Activated naive CD8-positive, alpha-beta T cell treated with anti-CD3 and anti-CD28 coated beads, Interleukin-2, amount 50 U/mL, for 24 hours (primary cell): ENCODE results near the gene MB21D2.
"Not testable (repeated sequence)": the region's sequence is repeated elsewhere in the genome, so short reads cannot be mapped to it uniquely, and the experiment has no call there.

Source experiments
- ATAC-seq: fragments of 150-1000 bp; cut with Tn5 transposase; one replicate; pipeline ENCODE4 v1.10.0; 2021
- DNase-seq: peaks from one replicate; pipeline ENCODE4 v3.0.0; 2021
- H3K27ac Mint-ChIP-seq: one replicate; pipeline ENCODE4 v1.8.0; 2021; ENCODE audit warnings: mild to moderate bottlenecking, mixed read lengths
- H3K27me3 Mint-ChIP-seq: one replicate; pipeline ENCODE4 v1.8.0; 2021; ENCODE audit warnings: mixed read lengths
- H3K36me3 Mint-ChIP-seq: one replicate; pipeline ENCODE4 v1.8.0; 2021; ENCODE audit warnings: low read depth, mixed read lengths
- H3K4me1 Mint-ChIP-seq: one replicate; pipeline ENCODE4 v1.8.0; 2021; ENCODE audit warnings: mixed read lengths
- H3K4me3 Mint-ChIP-seq: one replicate; pipeline ENCODE4 v1.8.0; 2021; ENCODE audit warnings: mild to moderate bottlenecking, moderate library complexity, mixed read lengths
- H3K9me3 Mint-ChIP-seq: one replicate; pipeline ENCODE4 v1.8.0; 2021; ENCODE audit warnings: mixed read lengths

Gene MB21D2

GRCh38 chr3:192818126-192818525 lies 99.5 kb downstream of the MB21D2 start:
- Mint-ChIP-seq H3K9me3 (no peaks in the 10 kb centered on the region), H3K27ac (peak overlapping the region; percentile 29), H3K4me1 (peaks cover 35% of the 10 kb centered on the region), H3K4me3 (no peak overlapping the region), H3K36me3 (no peaks in the 10 kb centered on the region), H3K27me3 (peaks cover 2% of the 10 kb centered on the region)
- DNase-seq (no peak), ATAC-seq (no peak)

GRCh38 chr3:192817506-192817905 lies 100.2 kb downstream of the MB21D2 start:
- Mint-ChIP-seq H3K27me3 (peaks cover 2% of the 10 kb centered on the region), H3K36me3 (no peaks in the 10 kb centered on the region), H3K4me3 (no peak overlapping the region), H3K4me1 (peaks cover 35% of the 10 kb centered on the region), H3K27ac (peak overlapping the region; percentile 29), H3K9me3 (no peaks in the 10 kb centered on the region)
- ATAC-seq (no peak), DNase-seq (no peak)

DNA sequence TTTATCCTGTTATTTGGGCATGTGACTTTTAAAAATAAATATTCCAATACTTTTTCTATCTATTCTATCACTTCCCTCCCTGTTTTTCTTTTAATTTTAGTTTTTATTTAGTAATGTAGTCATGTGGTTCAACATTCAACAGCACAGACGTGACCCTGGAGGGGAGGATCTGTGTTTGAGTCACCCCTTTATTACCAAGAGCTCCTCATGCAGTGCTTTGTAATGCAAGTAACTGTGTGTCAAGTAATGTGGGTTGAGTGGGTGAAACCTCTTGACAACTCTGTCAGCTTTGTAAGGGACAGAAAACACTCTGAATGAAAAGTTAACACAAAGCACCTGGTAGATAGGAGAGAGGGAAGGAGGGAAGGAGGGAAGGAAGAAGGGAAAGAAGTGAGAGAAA lies 100.6 kb downstream of the MB21D2 start:
- Mint-ChIP-seq H3K4me3 (no peak overlapping the region), H3K36me3 (no peaks in the 10 kb centered on the region), H3K4me1 (peaks cover 35% of the 10 kb centered on the region), H3K9me3 (no peaks in the 10 kb centered on the region), H3K27me3 (peaks cover 2% of the 10 kb centered on the region), H3K27ac (peak overlapping the region; percentile 5)
- DNase-seq (no peak), ATAC-seq (peak; percentile 68)

DNA sequence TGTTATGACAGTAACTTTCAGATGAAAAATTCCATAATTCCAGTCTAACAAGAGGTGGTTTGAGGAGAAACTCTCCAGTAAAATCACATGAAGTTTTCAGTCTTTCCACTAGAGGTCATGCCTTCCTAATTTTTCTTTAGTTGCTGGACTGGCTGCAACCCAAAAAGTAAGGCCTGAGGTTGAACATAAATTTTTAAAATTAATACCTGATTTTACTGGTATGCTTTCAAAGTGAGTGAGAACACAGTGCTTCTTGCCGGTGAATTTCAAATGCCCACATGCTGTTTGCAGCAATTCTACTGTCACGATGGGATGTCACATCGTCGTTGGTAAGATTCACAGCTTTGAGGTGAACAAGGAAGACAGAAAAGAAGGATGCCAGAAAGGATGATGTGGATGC lies 101.3 kb downstream of the MB21D2 start:
- DNase-seq (no peak), ATAC-seq (no peak)
- peaks cover 35% of the 10 kb centered on the region for H3K4me1 Mint-ChIP-seq
- no peaks in the 10 kb centered on the region for H3K9me3 Mint-ChIP-seq
- H3K4me3 Mint-ChIP-seq = no peak overlapping the region
- H3K36me3 Mint-ChIP-seq = no peaks in the 10 kb centered on the region
- peaks cover 2% of the 10 kb centered on the region for H3K27me3 Mint-ChIP-seq
- H3K27ac Mint-ChIP-seq = no peak overlapping the region

- Mint-ChIP-seq H3K4me1 (peaks cover 14% of the 10 kb centered on the region), H3K36me3 (no peaks in the 10 kb centered on the region), H3K9me3 (no peaks in the 10 kb centered on the region), H3K27me3 (peaks cover 2% of the 10 kb centered on the region), H3K27ac (no peak overlapping the region), H3K4me3 (no peak overlapping the region)
- no peak for ATAC-seq
- no peak for DNase-seq
Measured at GRCh38 chr3:192812743-192813383, 104.8 kb downstream of the MB21D2 start.

DNA sequence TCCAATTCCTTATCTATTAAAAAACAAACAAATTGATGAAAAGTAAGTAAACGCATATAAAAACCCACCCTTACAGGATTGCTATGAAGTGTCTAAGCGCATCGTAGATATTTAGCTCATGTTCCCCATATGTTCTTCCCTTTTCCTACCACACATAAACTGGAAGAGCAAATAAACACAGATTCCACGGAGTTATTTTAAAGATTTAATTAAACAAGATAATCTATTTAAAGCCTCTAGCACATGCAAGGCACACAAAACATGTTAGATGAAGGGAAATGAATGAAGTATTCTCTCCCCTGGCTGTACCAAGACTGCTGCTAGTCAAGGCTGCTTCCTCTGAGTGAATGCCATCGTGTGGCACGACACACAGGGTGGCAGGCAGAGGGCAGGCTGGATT lies 111.9 kb downstream of the MB21D2 start:
- H3K27me3 Mint-ChIP-seq = peaks cover 2% of the 10 kb centered on the region
- ATAC-seq (no peak), DNase-seq (no peak)
- H3K4me3 Mint-ChIP-seq = no peak overlapping the region
- H3K36me3 Mint-ChIP-seq = no peaks in the 10 kb centered on the region
- no peaks in the 10 kb centered on the region for H3K4me1 Mint-ChIP-seq
- no peak overlapping the region for H3K27ac Mint-ChIP-seq
- no peaks in the 10 kb centered on the region for H3K9me3 Mint-ChIP-seq

DNA sequence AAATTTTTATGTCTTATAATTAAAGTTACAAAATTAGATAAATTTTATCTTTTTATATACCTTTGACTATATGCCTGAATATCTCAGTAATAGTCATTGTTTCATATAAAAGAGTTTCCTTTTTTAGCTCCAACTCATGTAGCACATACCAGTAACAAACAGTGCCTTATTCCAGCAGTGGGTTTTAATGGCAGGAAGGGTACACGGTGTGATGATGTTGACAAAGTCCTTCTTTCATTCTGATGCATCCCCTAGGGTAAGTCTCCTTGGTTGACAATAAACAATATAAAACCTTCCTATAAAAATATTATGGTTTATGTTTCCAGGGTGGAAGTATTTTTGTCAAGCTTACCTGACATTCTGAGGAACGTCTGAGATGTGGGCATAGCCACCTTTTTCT lies 113.2 kb downstream of the MB21D2 start:
- Mint-ChIP-seq H3K4me1 (no peaks in the 10 kb centered on the region), H3K9me3 (no peaks in the 10 kb centered on the region), H3K4me3 (no peak overlapping the region), H3K36me3 (no peaks in the 10 kb centered on the region), H3K27me3 (peaks cover 2% of the 10 kb centered on the region), H3K27ac (no peak overlapping the region)
- DNase-seq = no peak
- ATAC-seq = no peak

DNA sequence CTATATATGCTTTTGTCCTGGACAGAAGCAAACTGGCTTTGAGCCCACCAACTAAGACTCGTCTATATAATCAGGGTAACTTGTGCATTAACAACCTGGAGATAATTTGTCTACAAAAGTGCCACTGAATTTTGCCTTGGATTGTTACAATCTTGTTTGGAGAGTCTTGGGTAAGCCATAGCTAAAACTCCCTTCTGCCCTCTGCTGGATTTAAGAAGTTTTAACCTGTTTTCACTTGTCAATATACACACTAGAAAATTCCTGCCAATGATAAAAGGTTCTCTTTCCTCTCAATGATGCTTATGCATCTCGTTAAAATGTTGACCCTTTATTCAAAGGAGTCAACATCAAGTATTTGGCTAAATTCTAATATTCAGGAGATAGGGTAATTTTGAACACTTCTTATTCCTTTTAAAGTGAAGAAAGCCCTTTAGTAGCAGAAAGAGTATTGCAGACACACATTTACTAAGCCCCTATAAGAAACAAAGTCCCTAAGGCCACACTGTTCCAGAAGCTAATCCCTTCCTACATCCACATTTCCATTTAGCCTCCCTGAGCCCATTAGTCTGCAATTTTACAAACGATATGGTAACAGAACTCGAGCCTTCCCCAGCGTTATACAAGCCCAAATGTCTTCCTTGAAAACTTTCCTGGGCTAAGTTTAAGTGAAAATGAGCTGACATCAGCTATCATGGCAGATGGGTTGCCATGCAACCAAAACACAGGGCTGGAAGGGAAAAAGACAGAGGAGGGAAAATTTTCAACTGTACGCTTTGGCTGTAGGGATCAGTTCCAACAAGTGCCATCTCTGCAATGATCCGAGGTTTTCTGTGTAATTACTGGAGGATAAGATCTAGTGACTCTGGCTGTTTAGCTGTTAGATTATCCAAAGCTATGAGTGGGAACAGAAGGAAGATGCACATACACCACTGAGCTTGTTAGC lies 114.4 kb downstream of the MB21D2 start:
- peaks cover 2% of the 10 kb centered on the region for H3K27me3 Mint-ChIP-seq
- no peak for ATAC-seq
- no peak overlapping the region for H3K27ac Mint-ChIP-seq
- H3K9me3 Mint-ChIP-seq = no peaks in the 10 kb centered on the region
- no peaks in the 10 kb centered on the region for H3K36me3 Mint-ChIP-seq
- no peak overlapping the region for H3K4me3 Mint-ChIP-seq
- no peak for DNase-seq
- H3K4me1 Mint-ChIP-seq = no peaks in the 10 kb centered on the region

DNA sequence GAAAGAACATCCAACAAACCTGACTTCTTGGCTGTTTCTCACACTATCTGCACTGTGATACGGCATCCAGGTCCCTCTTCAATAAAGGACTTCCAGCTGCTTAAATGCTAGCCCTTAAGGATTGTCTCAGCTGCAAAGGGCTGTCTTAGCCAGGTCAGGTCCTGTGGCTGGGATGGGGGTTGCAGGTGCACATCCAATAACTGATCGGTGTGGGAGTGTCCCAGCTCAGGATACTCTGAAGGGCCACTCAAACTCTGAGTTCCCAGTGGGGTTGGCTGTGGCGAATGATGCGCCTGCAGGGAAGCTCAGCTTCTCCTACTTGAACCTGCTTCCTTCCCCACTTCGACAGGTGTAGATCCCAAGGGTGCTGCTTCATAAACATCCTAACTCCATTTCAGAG lies 115.7 kb downstream of the MB21D2 start:
- no peak overlapping the region for H3K4me3 Mint-ChIP-seq
- DNase-seq = no peak
- no peaks in the 10 kb centered on the region for H3K4me1 Mint-ChIP-seq
- H3K27me3 Mint-ChIP-seq = peaks cover 2% of the 10 kb centered on the region
- no peaks in the 10 kb centered on the region for H3K36me3 Mint-ChIP-seq
- H3K27ac Mint-ChIP-seq = no peak overlapping the region
- no peak for ATAC-seq
- no peaks in the 10 kb centered on the region for H3K9me3 Mint-ChIP-seq

DNA sequence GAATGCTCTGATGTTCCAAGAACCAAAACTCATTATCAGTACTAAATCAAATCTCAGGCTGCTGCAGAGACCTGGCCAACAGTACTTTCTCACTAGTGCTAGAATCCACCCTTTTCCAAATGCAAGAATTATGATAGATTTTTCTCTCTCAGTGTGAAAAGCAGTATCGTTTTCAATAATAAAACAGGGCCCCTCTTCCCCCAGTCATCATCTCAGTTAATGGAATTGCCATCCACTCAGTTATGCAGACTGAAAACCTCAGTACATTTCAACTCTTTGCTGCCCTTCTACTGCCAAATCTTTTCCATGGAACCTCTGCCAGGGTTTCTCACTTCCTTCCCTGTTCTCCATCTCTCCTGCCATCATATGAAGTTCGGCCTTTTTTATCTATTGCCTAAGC lies 117.9 kb downstream of the MB21D2 start:
- no peaks in the 10 kb centered on the region for H3K9me3 Mint-ChIP-seq
- H3K4me1 Mint-ChIP-seq = no peaks in the 10 kb centered on the region
- H3K36me3 Mint-ChIP-seq = no peaks in the 10 kb centered on the region
- DNase-seq (no peak), ATAC-seq (no peak)
- H3K4me3 Mint-ChIP-seq = no peak overlapping the region
- peaks cover 2% of the 10 kb centered on the region for H3K27me3 Mint-ChIP-seq
- H3K27ac Mint-ChIP-seq = no peak overlapping the region

- Mint-ChIP-seq H3K27ac (no peak overlapping the region), H3K4me3 (no peak overlapping the region), H3K27me3 (no peaks in the 10 kb centered on the region), H3K9me3 (no peaks in the 10 kb centered on the region), H3K36me3 (no peaks in the 10 kb centered on the region), H3K4me1 (no peaks in the 10 kb centered on the region)
- DNase-seq (no peak), ATAC-seq (no peak)
Measured at GRCh38 chr3:192795021-192795420, 122.6 kb downstream of the MB21D2 start.

DNA sequence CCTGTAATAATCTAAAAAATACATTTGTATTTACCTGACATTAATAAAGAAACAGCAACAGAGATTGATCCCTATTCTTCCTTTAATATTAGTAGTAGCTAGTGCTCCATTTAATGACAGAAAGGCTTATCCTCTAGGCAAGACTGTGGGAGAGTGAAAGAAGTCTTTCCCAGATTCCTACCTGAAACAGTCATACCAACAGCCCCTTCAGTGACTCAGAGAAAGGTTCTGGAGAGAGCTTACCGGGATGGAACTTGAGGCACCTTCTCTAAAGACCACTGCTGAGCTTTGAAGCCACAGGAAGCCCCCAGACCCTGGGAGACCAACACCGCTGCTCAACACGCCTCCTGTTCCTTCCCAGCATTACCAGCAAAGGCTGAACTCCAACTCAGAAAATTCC lies 123.4 kb downstream of the MB21D2 start:
- Mint-ChIP-seq H3K27me3 (no peaks in the 10 kb centered on the region), H3K27ac (no peak overlapping the region), H3K36me3 (no peaks in the 10 kb centered on the region), H3K4me3 (no peak overlapping the region), H3K4me1 (no peaks in the 10 kb centered on the region), H3K9me3 (no peaks in the 10 kb centered on the region)
- ATAC-seq (no peak), DNase-seq (no peak)

GRCh38 chr3:192788816-192789515 lies 128.7 kb downstream of the MB21D2 start:
- H3K4me1 Mint-ChIP-seq, H3K27ac Mint-ChIP-seq, H3K4me3 Mint-ChIP-seq, ATAC-seq, H3K9me3 Mint-ChIP-seq, DNase-seq, H3K36me3 Mint-ChIP-seq, H3K27me3 Mint-ChIP-seq: not testable (repeated sequence)

DNA sequence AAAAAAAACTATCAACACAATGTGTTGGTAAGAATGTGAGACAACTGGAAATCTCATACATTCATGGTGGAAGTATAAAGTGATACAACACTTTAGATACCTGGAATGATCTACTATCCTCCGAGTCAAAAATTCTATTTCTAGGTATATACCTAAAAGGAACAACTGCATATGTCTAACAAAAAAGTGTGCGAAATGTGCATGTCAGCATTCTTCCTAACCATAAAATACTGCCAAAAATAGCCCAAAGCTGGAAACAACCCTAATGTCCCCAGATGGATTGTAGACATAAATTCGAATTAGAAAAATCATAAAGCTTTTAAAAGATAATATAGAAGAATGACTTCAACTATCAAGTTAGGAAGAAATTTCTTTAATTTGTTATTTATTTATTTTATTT lies 139.1 kb downstream of the MB21D2 start:
- Mint-ChIP-seq H3K9me3 (peaks cover 16% of the 10 kb centered on the region), H3K27ac (no peak overlapping the region)
- DNase-seq = no peak

GRCh38 chr3:192774341-192774740 lies 143.3 kb downstream of the MB21D2 start:
- not testable (repeated sequence) for H3K4me3 Mint-ChIP-seq, H3K4me1 Mint-ChIP-seq, H3K27me3 Mint-ChIP-seq, DNase-seq, H3K27ac Mint-ChIP-seq, ATAC-seq, H3K36me3 Mint-ChIP-seq
- peaks cover 17% of the 10 kb centered on the region for H3K9me3 Mint-ChIP-seq

More for the DNA sequence above, 139.1 kb downstream of the MB21D2 start:
- peaks cover 6% of the 10 kb centered on the region for H3K27me3 Mint-ChIP-seq
- H3K4me1 Mint-ChIP-seq = no peaks in the 10 kb centered on the region
- no peak overlapping the region for H3K4me3 Mint-ChIP-seq
- no peak for ATAC-seq
- H3K36me3 Mint-ChIP-seq = peaks cover 4% of the 10 kb centered on the region
